GM12892 (cell line): ENCODE measurements around the gene RPE.

Experiments
- DNase-seq: peaks from one replicate; pipeline ENCODE4 v3.0.0; 2011; ENCODE audit not compliant: insufficient read length
- FAIRE-seq: peaks from 2 replicates; lab custom pipeline; 2011; peaks lifted over from hg19 to GRCh38; lab: Jason Lieb, UNC
- POLR2A ChIP-seq: IDR thresholded peaks from 2 replicates; pipeline ENCODE4 v1.6.1; 2011; ENCODE audit warnings: low read depth, low read length, control low read depth
- POLR2AphosphoS5 ChIP-seq: IDR thresholded peaks from 2 replicates; pipeline ENCODE4 v1.6.1; 2011; ENCODE audit warnings: low read depth, low read length, control low read depth
- TAF1 ChIP-seq: IDR thresholded peaks from 2 replicates; pipeline ENCODE4 v1.6.1; 2011; ENCODE audit warnings: low read depth, mild to moderate bottlenecking, control low read depth, low read length, borderline replicate concordance

Gene RPE

DNA sequence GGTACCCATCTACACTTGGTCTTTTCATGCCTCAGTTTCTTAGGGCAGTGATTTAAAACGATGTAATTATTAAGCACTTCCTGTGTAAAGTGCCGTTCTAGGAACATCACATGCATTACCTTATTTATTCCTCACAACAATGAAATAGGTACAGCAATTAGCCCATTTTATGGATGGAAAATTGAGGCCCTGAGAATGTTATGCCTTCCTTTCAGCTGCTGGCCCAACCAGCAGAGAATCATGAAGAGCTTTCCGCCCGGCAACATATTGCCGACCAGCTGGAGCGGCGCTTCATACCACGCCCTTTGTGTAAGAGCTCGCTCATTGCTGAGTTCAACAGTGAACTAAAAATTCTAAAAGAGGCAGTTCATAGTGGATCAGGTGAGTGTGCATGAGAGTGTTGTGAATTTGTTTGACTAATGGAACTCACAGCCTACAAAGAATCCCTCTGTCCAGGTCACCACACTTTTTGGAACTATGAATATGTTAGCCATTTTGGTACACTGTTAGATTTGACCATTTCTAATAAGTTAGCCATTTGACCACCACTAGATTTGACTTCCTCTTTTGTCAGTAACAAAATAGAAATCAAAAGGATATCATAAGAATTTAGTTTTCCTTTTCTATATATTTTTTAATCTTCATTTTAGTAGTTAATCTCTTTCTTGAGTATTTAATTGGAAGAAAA, 25.6 kb upstream of the RPE start:
- DNase-seq (no peak), FAIRE-seq (no peak)
- no peak for TF ChIP-seq TAF1
- no peak for TF ChIP-seq POLR2A
- TF ChIP-seq POLR2AphosphoS5: no peak

DNA sequence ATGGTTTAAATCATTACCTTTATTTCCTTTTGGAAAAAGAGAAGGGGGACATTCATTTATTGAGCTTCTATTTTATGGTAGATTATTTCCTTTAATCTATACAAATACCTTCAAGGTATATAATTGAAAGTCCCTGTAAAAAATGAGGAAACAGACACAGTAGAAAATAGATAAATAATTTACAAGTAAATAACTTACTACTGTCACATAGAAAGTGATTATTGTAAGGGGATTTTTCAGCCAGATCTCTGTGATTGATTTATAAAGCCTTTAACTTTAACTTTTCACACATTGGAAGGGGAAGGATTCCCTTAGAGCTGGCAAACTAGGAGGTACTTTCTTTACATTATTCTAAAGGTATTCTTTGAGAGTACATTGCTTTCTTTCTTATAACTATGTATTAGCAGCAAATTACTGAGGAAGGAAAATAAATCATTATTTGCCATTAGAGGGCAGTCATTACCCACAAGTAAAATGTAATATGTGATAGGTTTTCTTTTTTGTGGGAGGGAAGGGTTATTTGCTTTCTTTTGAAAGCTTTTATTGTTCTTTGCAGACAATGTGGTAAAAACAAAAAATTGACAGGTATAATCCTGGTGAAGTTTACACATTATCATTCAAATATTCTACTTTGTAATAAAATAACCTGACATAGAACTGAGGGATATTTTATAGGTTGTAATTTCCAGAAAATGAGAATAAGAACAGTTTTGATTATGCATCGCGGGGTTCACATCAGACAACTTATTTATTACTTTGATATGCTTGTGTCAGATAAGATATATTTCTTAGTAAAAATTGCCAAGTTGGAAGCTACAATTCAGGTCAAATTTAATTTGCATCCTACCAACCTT, 24.8 kb upstream of the RPE start:
- TF ChIP-seq POLR2AphosphoS5 (no peak), POLR2A (no peak), TAF1 (no peak)
- FAIRE-seq (no peak), DNase-seq (no peak)

DNA sequence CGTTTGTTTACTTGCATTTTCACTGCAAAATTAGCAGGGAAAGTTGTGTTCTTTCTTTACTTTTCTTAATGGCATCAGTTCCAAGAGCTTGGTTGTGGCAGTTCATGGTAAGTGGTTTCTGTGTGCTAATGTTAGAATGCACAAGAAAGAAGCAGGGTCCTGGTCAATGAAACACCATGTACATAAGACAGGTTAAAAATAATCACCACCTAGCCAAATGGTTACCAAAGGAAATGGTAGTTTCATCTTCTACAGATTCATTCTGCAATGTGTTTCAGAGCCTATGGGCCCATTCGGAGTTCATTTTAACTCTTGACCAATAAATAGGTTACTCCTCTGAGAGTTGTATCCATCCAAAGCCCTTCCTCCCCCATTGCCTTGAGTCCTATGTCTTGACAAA, 18.1 kb upstream of the RPE start:
- DNase-seq (no peak), FAIRE-seq (no peak)
- no peak for TF ChIP-seq POLR2AphosphoS5
- TF ChIP-seq POLR2A: no peak
- no peak for TF ChIP-seq TAF1

DNA sequence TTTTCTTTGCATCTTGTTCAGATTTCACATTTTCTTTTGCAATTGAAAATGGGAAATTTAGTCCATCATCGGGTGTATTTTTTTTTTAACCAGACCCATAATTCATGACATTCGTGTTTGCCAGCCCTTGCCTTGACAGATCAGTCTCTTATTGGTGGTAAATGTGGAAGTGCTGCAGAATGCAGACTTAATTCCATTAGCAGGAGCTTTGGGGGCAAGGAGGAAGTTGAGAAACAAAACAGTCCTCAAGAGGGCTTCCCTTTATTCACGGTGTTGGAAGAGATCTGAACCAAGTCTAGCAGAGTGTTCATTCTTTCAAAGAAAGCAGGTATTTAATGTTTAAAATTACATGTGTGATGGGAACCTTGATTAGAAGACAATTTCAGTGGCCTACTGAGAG, 16.6 kb upstream of the RPE start:
- FAIRE-seq (no peak), DNase-seq (no peak)
- TF ChIP-seq TAF1 (no peak), POLR2A (no peak), POLR2AphosphoS5 (no peak)

DNA sequence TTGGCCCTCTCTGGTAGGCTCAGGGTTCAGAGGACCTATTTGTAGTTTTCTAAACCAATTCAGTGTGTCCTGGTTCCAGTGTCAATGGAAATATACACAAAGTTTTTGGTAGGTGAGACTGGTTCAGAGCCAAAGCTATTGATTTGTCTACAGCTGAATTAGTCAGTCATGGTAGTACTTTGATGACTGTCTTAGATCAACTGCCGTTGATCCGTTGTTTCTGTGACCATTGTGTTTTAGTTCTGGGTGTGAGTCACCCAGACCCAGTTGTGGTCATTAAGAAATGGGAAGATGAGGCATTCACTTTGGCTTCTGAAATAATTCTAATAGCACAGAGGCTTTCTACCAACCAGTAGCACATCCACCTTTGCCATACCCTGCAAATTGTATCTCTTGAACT, 16.0 kb upstream of the RPE start:
- no peak for FAIRE-seq
- no peak for DNase-seq
- TF ChIP-seq POLR2A (no peak), TAF1 (no peak), POLR2AphosphoS5 (no peak)

DNA sequence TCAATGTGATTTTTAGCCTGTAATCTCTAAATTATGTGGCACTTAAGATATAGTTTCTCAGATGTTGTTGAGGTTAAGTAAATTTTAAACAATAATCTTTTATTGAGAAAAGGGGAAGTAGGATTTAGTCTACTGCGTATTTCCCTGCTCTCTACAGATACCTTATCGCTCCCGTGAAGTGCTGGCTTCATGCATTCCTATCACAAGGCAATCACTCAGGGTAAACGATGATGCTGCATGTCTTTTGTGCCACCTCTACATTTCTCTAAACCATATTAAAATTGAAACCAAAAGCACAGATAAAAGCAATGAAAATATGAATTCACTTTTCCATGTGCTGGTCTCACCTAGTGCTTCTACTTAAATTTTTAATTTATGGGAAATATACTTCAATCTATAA, 14.4 kb upstream of the RPE start:
- DNase-seq (no peak), FAIRE-seq (peak; percentile 21)
- no peak for TF ChIP-seq TAF1
- no peak for TF ChIP-seq POLR2AphosphoS5
- TF ChIP-seq POLR2A: no peak

DNA sequence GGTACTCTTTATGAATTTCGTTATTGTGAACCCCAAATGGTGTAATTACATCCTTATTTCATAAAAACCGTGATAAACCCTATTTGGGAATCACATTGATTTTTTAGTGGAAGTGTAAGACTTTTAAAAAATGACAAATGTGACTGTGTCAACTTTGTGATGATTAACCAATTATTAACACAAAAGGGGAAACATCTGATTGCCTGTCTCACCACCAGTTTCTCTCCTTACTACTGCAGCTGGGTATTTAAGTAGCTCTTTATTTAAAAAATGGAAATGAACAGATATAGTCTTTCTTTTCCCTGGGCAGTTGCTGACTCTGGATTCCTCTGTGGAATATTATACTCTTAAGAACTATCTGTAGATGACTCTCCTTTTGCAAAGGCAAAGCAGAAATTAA, 11.6 kb upstream of the RPE start:
- no peak for TF ChIP-seq POLR2A
- no peak for TF ChIP-seq POLR2AphosphoS5
- TF ChIP-seq TAF1: no peak
- FAIRE-seq (no peak), DNase-seq (no peak)

DNA sequence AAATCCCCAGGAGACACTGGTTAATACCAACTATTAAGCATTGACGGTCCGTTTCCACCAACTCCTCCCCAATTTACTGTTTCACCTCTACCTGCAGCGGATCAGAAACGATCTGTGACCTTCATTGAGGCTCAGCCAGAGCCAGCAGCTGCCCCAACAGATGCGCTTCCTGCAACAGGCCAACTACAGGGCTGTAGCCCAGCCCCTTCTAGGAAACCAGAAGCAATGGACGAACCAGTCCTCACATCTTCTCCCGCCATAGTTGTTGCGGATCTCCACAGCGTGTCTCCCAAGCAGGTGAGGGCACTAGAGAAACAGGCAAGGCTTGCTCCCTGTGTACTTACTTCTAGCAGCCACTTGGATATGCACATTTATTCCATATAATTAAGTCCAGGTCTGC, 8.5 kb upstream of the RPE start:
- no peak for DNase-seq
- no peak for FAIRE-seq
- TF ChIP-seq POLR2A: no peak
- TF ChIP-seq TAF1: no peak
- TF ChIP-seq POLR2AphosphoS5: no peak

DNA sequence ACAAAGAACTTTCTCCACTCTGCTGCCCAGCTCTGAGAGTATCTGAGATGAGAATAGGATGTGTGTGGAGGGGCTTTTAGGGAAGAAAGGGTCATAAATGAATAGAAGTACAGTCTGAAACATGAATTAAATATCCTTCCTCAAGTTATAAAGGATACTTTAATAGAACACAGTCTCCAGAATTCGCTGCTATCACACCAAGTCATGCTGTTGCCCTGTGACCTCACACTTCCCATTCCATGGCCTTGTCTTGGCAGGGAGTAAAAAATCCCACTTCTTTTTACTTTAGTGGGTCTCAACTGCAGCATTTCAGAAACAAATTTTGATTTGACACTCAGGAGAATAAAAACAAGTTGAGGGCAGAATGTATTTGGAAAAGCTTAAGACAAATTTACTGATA, 3.8 kb upstream of the RPE start:
- no peak for TF ChIP-seq TAF1
- TF ChIP-seq POLR2A: no peak
- no peak for TF ChIP-seq POLR2AphosphoS5
- FAIRE-seq: no peak
- no peak for DNase-seq

DNA sequence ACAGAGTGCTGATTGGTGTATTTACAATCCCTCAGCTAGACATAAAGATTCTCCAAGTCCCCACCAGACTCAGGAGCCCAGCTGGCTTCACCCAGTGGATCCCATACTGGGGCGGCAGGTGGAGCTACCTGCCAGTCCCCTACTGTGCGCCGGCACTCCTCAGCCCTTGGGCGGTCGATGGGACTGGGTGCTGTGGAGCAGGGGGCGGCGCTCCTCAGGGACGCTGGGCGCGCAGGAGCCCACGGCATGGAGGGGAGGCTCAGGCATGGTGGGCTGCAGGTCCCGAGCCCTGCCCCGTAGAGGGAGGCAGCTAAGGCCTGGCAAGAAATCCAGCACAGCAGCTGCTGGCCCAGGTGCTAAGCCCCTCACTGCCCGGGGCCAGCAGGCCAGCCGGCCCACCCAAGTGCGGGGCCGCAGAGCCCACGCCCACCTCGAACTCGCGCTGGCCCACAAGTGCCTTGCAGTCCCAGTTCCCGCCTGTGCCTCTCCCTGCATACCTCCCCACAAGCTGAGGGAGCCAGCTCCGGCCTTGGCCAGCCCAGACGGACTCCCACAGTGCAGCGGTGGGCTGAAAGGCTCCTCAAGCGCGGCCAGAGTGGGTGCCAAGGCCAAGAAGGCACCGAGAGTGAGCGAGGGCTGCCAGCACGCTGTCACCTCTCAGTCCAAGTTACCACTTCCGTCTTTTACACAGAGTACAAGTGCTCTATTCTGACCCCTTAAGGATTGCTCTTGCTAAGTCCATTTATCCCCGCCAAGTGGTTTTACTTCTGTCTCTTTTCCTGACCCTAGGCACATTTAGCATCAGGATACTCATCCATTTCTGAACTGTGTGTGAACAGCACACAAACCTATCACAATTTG, 1.7 kb upstream of the RPE start:
- DNase-seq (no peak), FAIRE-seq (no peak)
- TF ChIP-seq POLR2AphosphoS5 (no peak), TAF1 (no peak), POLR2A (no peak)

DNA sequence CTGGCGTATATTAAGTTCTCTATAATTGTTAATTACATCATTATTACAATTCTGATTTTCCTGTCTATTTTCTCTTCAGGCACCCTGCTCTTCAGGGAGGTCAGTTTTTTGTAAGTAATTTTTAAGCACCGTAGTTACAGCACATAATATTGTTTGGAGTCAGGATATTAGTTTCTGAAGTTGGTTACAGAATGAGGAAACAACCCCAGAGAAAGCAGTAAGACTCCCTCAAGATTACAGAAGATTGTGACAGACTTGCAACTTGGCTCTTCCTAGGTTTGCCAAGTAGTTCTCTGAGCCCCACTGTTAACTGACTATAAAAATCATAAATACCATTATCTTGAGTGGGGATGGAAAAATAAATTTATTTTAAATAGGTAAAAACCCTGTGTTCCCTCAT, 921 bp downstream of the RPE start:
- no peak for TF ChIP-seq POLR2AphosphoS5
- TF ChIP-seq POLR2A: no peak
- no peak for TF ChIP-seq TAF1
- FAIRE-seq: no peak
- no peak for DNase-seq
